Heart right ventricle (tissue), 16 donors: ENCODE measurements around the gene UROS. TPM values are rescaled to one million over a fixed set of nuclear protein-coding genes. Genes with fewer than 3 reads are reported as not detected.
A peak's percentile ranks its signal among the peaks of the same experiment; 100 is the strongest.

ENCODE experiments used
- ATAC-seq, 8 donors: fragments of 200-7000 bp; cut with Tn5 transposase; one replicate each; pipeline ENCODE4 v1.9.1; 2020; ENCODE audit warnings: mild to moderate bottlenecking in 8 of 8, moderate library complexity in 8 of 8, moderate number of reproducible peaks in 1 of 8
- DNase-seq, 2 donors: peaks; one replicate each; pipeline ENCODE4 v3.0.0-alpha.2; 2020
- H3K27ac ChIP-seq, 10 donors: fragments of 200-600 bp; sonication (generic) in 2 of 10; one replicate each; pipeline versions ENCODE4 v1.5.0 to v1.8.0; 2020 to 2022; ENCODE audit warnings: mild to moderate bottlenecking in 3 of 10
- H3K27me3 ChIP-seq, 7 donors: fragments of 200-600 bp; one replicate each; pipeline ENCODE4 v1.8.0; 2021 to 2022; ENCODE audit warnings: mild to moderate bottlenecking in 2 of 7
- H3K36me3 ChIP-seq, 9 donors: fragments of 200-600 bp; sonication (generic) in 1 of 9; one replicate each; pipeline versions ENCODE4 v1.5.0 to v1.8.0; 2020 to 2022; ENCODE audit warnings: mild to moderate bottlenecking in 2 of 9
- H3K4me1 ChIP-seq, 9 donors: fragments of 200-600 bp; sonication (generic) in 1 of 9; one replicate each; pipeline versions ENCODE4 v1.5.0 to v1.8.0; 2020 to 2022; ENCODE audit warnings: mild to moderate bottlenecking in 4 of 9
- H3K4me3 ChIP-seq, 10 donors: fragments of 200-600 bp; sonication (generic) in 2 of 10; one replicate each; pipeline versions ENCODE4 v1.5.0 to v1.8.0; 2020 to 2022; ENCODE audit warnings: mild to moderate bottlenecking in 7 of 10, moderate library complexity in 2 of 10
- H3K9me3 ChIP-seq, 11 donors: fragments of 200-600 bp in 10 of 11; sonication (generic) in 2 of 11; one replicate each; pipeline versions ENCODE4 v1.5.0 to v1.8.0; 2013 to 2022; ENCODE audit warnings: mild to moderate bottlenecking in 2 of 11, control low read depth in 1 of 11, moderate library complexity in 1 of 11
- WGBS, 2 donors: extraction: QIAGEN DNeasy Blood & Tissue Kit; methylation state at CpG; one replicate each; pipeline ENCODE4 v1.1.7; 2013; ENCODE audit warnings: inconsistent platforms in 1 of 2; 5-methylcytosine and 5-hydroxymethylcytosine counted together
- intact Hi-C, 10 donors: fragments of 100-400 bp; cut with DNase I; formaldehyde crosslinking; loops; one replicate each; pipeline versions ENCODE4 v1.11.1 to v1.14.2; 2022
- long read RNA-seq, 3 donors: library from polyadenylated mRNA; unstranded; transcript quantifications; one replicate each; pipeline ENCODE4 v2.0.0, GENCODE V29; 2020 to 2021
- polyA plus RNA-seq, 2 donors: library from polyadenylated mRNA; stranded (reverse); fragments of 200-250 nt; gene quantifications; one replicate each; pipeline ENCODE4 v1.2.3, GENCODE V29; 2013
- total RNA-seq, 10 donors: library from RNA; stranded (reverse); fragmentation: NEBNext Ultra II Directional in 3 of 10; extraction: Animal tissue kit (Norgen Biotek cat#: 25700) in 3 of 10; gene quantifications; one replicate each; pipeline versions ENCODE4 v1.2.1 to v1.2.4, GENCODE V29; 2021 to 2023
- TF ChIP-seq, protein P1 (sequence below), 9 donors: fragments of 200-600 bp; sonication (generic) in 2 of 9; IDR thresholded peaks; one replicate each; pipeline versions ENCODE4 v1.5.0 to v1.8.0; 2021 to 2022; ENCODE audit warnings: antibody characterized with exemption in 9 of 9, mild to moderate bottlenecking in 5 of 9, moderate library complexity in 1 of 9
- donor health status: Arrhythmogenic right ventricular cardiomyopathy.
- donor health status: ischemic (EF 13 %, LVEDD 7.1; RV severe dilation, severe dysfunction).
- donor health status: healthy with polysubstance abuse.
- donor health status: DM: no; HTN: yes; CAD: no.
- donor health status: DM: no; HTN: no; CAD: no.
- donor health status: ischemic (EF 25% LVEDD 6.9; RV normal size, moderate dysfunction).
- donor health status: ischemic (EF 25% LVEDD 5.7; RV mildly dilated, moderate dysfunction).
- donor health status: healthy.
- donor health status: DM: yes; HTN: yes; CAD: no.
- donor health status: Ischemic cardiomyopathy.
- donor health status: ischemic (EF 35%, LVEDD 5.7; RV mildly dilated, moderate dysfunction).
- donor health status: nonischemic (EF 11% LVEDD 7.7; RV severe dilation, severe dysfunction).
- donor health status: DM: yes; HTN: yes; CAD: no.
- donor health status: PGD.
- donor health status: ischemic (EF 29% LVEDD 5.4; RV normal size, mild dysfunction).
- donor health status: nonischemic (EF 23%, LVEDD 6.1; RV moderate dilation, normal function).

UROS gene
- 10 to 100 TPM; 53.5 to 84.3 (median 70.8) TPM for total RNA-seq
- polyA plus RNA-seq = 10 to 100 TPM; 42.5 to 83.5 TPM
- long read RNA-seq, donor 1, transcript UROS-204 (10 exons, 1,342 nt) = major isoform, 44 of 59 reads
- long read RNA-seq, donor 1, partial matches to known transcripts = 0 of 59 reads
- long read RNA-seq, donor 1, other reads (novel, unspliced or antisense) = 14 of 59 reads
- long read RNA-seq, donor 2, transcript UROS-204 (10 exons, 1,342 nt) = major isoform, 37 of 66 reads
- long read RNA-seq, donor 2, partial matches to known transcripts = 5 of 66 reads
- long read RNA-seq, donor 2, other reads (novel, unspliced or antisense) = 24 of 66 reads
- long read RNA-seq, donor 3, transcript UROS-204 (10 exons, 1,342 nt) = major isoform, 95 of 135 reads
- long read RNA-seq, donor 3, partial matches to known transcripts = 2 of 135 reads
- long read RNA-seq, donor 3, other reads (novel, unspliced or antisense) = 37 of 135 reads

DNA sequence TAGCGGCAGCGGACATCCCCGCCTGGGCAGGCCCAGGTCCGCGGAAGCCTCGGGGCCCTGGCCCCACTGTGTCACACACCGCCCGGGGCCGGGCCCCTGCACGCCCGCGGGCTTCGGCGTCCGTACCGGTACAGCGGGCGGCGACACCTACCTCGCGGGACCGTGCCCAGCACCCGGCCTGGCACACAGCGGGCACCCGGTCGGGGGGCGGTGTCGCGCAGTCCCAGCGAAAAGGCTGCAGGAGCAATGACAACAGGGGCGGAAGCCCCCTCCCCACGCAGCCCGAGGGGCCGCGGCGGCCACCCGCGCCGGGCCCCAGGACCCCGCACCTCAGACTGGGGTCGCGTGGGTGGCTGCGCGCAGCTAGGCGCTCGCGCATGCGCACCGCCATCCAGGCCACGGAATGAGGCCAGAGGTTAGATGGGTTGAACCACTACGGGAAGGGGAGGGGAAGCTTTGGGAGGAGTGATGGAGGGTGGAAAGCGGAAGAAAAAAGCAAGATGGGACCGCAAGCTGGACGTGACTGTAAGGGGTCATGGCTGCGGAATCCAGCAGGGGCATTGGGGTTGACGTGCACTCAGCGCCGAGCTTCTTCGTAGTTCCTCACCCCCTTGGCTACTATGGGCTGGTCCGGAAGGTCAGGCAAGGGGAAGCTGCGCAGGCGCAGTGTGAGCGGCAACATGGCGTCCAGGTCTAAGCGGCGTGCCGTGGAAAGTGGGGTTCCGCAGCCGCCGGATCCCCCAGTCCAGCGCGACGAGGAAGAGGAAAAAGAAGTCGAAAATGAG lies at the start of gene UROS, which contains the start of gene BCCIP:
UROS (minus strand) TSS at position 381 of the 785 bp plus-strand sequence. CDS start 6,759 bp downstream, outside the sequence.
BCCIP (plus strand) TSS at position 669 of the 785 bp plus-strand sequence; CDS start at position 681, 12 bp downstream.
- no peaks in the 10 kb centered on the region for H3K27me3 ChIP-seq
- no peaks in the 10 kb centered on the region for H3K9me3 ChIP-seq
- H3K27ac ChIP-seq = peak within 1 kb of the TSS; percentile 80 to 99 (median 91)
- TF ChIP-seq, protein P1, sequence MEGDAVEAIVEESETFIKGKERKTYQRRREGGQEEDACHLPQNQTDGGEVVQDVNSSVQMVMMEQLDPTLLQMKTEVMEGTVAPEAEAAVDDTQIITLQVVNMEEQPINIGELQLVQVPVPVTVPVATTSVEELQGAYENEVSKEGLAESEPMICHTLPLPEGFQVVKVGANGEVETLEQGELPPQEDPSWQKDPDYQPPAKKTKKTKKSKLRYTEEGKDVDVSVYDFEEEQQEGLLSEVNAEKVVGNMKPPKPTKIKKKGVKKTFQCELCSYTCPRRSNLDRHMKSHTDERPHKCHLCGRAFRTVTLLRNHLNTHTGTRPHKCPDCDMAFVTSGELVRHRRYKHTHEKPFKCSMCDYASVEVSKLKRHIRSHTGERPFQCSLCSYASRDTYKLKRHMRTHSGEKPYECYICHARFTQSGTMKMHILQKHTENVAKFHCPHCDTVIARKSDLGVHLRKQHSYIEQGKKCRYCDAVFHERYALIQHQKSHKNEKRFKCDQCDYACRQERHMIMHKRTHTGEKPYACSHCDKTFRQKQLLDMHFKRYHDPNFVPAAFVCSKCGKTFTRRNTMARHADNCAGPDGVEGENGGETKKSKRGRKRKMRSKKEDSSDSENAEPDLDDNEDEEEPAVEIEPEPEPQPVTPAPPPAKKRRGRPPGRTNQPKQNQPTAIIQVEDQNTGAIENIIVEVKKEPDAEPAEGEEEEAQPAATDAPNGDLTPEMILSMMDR (IDR thresholded peaks at IDR 0.05) = peak in 1 of 9 donors; percentile 9
- peaks cover 15 to 47% (median 32%) of the 10 kb centered on the region in 9 donors for H3K4me1 ChIP-seq
- peak; percentile 92 for DNase-seq
- intact Hi-C loops = loop anchor here in 4 of 10 donors (5.0 to 10.0 kb wide), 3 partner anchors 98 to 656 kb away; no protein-coding TSS in a partner anchor
- 1% methylated on average over 73 to 74 of the region's 74 CpGs for WGBS, 2 donors
- H3K36me3 ChIP-seq = peaks cover 0 to 35% (median 16%) of the 10 kb centered on the region in 9 donors
- ATAC-seq = peak; percentile 93 to 98 (median 96)
- peak within 1 kb of the TSS; percentile 76 to 100 (median 93) for H3K4me3 ChIP-seq

DNA sequence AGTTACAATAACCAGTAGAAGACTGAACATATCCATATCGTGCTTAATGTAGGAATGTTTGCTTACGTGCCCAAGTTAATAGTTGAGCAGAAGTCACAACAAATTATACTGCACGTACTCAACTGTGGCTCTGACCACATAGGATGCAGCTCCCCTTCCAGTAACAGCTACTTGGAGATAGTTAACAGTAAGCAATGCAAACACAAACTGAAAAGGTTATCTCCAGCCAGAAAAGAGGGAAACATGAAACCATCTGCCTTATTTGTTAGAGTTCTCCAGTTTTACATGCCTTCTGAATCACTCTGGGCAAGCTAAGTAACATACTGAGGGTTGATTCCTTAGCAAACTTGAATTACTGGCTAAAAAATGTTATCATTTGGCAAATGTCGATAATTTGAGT lies 48.3 kb upstream of the UROS start:
- Histone ChIP-seq H3K27me3 (no peaks in the 10 kb centered on the region), H3K36me3 (peaks cover 0 to 48% (median 13%) of the 10 kb centered on the region in 9 donors), H3K27ac (no peak overlapping the region), H3K9me3 (peaks cover 0 to 12% (median 7%) of the 10 kb centered on the region in 11 donors), H3K4me3 (no peak overlapping the region), H3K4me1 (peaks cover 0 to 2% (median 0%) of the 10 kb centered on the region in 9 donors)
- intact Hi-C loops = loop anchor here in 1 of 10 donors (10.0 kb wide), 1 partner anchor 633 kb away; no protein-coding TSS in a partner anchor
- no peak for DNase-seq
- WGBS, 2 donors = 92 to 94% methylated on average over 4 of the region's 4 CpGs
- TF ChIP-seq, protein P1 (IDR thresholded peaks at IDR 0.05) = no peak
- ATAC-seq = no peak

DNA sequence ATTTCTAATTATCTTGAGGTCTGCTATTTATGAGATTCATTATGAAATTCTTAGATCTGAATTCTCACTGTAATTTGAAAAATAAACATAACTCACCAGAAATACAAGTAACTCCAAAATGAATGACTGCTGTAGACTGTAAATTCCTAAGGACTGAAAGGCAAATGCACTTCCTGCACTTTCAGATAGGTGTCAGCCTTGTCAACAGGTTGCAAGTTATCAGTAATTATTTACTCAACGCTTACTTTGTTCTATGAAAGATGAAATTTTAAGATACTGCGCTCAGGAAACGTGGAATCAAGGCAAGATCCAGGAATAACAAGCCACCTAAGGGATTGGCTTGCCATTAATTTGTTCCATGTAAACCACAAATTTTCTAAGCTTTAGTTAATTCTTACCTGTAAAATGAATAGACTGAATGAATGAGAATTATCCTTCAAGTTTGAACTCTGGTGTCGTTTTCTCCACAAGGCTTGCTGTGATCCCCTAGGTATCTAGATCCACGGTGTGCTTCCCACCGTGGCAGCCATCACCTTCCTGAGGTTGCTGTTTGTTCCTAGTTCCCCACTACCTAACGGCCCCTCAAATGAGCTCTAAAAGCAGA lies 45.4 kb upstream of the UROS start:
- Histone ChIP-seq H3K4me1 (peaks cover 0 to 2% (median 0%) of the 10 kb centered on the region in 9 donors), H3K27me3 (no peaks in the 10 kb centered on the region), H3K27ac (no peak overlapping the region), H3K9me3 (no peaks in the 10 kb centered on the region), H3K36me3 (peaks cover 0 to 49% (median 15%) of the 10 kb centered on the region in 9 donors), H3K4me3 (no peak overlapping the region)
- no peak for DNase-seq
- WGBS, 2 donors = 50 to 54% methylated on average over 7 of the region's 7 CpGs
- TF ChIP-seq, protein P1 (IDR thresholded peaks at IDR 0.05) = peak; percentile 50 to 84 (median 79)
- ATAC-seq = peak in 1 of 8 donors; percentile 41
- intact Hi-C loops = loop anchor here in 1 of 10 donors (10.0 kb wide), 1 partner anchor 116 kb away; no protein-coding TSS in a partner anchor
